ENCODE data around the gene ATP2A1.
"Not testable (repeated sequence)": the region's sequence is repeated elsewhere in the genome, so short reads cannot be mapped to it uniquely, and the experiment has no call there.

ATP2A1 gene

DNA sequence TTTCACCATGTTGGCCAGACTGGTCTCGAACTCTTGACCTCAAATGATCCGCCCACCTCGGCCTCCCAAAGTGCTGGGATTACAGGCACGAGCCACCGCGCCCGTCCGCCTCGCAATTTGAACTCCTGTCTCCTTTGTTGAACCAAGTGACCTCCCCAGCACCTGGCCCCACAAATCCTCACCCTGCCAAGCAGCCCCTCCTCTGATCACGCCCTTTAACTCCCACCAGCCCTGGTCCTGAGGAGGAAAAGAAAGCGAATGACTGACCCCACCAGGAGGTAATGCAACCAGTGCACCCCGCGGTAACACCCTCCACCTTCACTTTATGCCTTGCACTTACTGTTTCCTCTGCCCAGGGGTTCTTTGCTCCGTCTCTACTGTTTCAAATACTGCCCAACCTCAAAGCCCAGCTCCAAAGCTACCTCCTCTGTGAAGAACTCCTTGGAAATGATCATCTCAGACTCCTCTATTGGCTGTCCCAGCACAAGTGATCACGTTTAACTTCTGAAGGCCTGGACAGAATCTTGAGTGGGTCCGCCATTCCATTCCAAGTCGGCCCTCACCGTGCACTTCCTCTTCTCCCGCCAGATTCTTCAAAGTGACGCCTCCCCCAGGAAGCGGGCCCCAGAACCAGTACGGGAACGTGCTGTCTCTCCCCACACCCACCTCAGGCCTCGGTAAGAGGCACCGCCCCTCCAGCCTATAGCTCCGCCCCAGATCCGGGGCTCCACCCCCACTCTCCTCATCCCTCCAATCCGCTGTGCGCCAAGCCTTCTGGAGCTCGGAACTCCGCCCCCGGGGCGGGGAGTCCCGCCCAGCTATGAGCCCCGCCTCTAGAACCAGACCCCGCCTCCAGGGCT is 57.9 kb downstream of the ATP2A1 start:
- DNase-seq, result peak; percentile 95 to 99

- DNase-seq, result no peak
Observed at GRCh38 chr16:28936784-28937155, 58.5 kb downstream of the ATP2A1 start.

GRCh38 chr16:28937222-28937876 is 59.1 kb downstream of the ATP2A1 start:
- DNase-seq, result no peak

GRCh38 chr16:28938721-28939120 is 60.4 kb downstream of the ATP2A1 start:
- no peak for DNase-seq

DNA sequence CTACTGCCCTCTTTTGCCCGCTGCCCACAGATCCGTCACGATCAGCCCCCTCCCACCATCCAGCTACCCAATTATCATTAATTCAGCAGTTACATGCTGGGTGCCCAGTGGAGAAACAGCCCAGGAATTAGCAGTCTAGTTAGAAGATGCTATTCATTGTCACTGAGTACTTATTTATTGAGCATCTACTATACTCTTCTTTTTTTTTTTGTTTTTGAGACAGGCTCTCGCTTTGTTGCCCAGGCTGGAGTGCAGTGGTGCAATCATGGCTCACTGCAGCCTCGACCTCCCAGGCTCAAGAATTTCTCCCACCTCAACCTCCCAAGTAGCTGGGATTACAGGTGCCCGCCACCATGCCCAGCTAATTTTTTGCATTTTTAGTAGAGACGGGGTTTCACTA is 61.5 kb downstream of the ATP2A1 start:
- not testable (repeated sequence) for DNase-seq

DNA sequence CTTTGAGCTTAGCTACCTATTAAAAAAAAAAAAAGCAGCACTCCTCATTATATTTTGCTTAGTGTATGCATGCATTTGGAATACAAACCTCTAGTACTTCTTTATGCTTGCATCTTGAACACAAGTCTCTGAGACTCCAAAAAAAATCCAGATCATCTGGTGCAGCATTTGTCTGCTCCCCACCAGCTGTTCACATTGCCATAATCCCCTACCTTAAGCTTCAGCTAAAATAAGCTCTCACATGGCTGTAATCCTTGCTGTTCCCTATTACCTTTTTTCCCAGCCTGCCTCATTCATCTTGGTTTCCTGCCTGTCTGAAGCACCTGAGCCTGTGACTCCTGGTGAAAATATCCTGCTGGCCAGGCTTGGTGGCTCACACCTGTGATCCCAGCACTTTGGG is 65.0 kb downstream of the ATP2A1 start:
- no peak for DNase-seq

GRCh38 chr16:28946681-28947080 is 68.4 kb downstream of the ATP2A1 start:
- DNase-seq, result no peak

DNA sequence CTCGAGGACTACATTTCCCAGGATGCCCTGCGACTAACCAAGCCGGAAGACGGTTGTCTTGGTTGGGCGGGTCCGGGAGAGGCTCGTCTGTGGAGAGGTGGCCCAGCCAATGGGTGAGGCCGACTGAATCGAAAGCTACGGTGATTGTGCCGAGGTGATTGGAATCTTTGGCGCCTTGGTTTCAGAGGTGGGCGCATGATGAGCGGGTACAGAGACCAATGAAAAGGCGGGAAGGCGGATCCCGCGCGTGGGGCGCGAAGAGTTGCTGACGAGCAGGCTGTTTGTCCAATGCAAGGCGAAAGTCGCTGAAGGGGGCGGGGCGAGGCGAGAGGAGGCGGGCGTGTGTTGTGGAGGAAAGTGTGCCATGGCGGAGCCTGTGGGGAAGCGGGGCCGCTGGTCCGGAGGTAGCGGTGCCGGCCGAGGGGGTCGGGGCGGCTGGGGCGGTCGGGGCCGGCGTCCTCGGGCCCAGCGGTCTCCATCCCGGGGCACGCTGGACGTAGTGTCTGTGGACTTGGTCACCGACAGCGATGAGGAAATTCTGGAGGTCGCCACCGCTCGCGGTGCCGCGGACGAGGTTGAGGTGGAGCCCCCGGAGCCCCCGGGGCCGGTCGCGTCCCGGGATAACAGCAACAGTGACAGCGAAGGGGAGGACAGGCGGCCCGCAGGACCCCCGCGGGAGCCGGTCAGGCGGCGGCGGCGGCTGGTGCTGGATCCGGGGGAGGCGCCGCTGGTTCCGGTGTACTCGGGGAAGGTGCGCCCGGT is 72.5 kb downstream of the ATP2A1 start, which contains the start of gene NFATC2IP:
NFATC2IP (plus strand) TSS at position 290 of the 762 bp plus-strand sequence; CDS start at position 365, 75 bp downstream.
- peak; percentile 100 for DNase-seq

DNA sequence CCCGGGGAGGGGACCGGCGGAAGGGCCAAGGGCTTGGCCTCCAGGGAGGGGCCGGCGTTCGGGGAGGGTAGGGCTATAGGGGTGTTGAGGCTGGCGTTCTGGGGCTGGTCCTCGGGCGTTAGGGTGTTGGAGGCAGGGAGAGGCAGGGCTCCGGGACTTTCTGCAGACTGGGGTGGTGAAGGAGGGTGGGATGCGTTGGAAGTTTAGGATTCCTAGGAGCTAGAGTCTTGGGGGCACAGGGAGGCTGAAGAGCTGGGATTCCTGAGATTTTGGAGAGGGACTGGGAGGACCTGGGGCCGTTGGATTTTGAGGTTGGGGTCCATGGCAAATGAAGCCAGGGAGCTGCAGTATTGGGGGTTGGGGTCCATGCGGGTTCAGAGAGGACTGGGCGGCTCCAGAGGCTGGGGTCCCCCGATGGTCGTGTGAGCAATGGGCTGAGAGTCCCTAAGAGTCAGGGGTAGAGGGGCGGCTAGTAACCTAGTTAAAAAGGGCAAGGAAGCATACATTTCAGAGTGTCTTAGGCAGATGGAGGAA is 73.2 kb downstream of the ATP2A1 start:
- DNase-seq, result no peak

All from inflammatory macrophage treated with lipopolysaccharide for 1 hour (primary cell).